Activated CD8-positive, alpha-beta memory T cell treated with anti-CD3 and anti-CD28 coated beads, Interleukin-2, amount 50 U/mL, for 24 hours (primary cell): ENCODE results near the gene KHDC4.

ENCODE experiments used
- DNase-seq: peaks from one replicate; pipeline ENCODE4 v3.0.0-alpha.2; 2020; ENCODE audit errors: extremely low read depth

The KHDC4 gene

GRCh38 chr1:155969377-155969791 lies 35.2 kb upstream of the KHDC4 start:
- no peak for DNase-seq

- no peak for DNase-seq
These were observed 34.5 kb upstream of the KHDC4 start for GRCh38 chr1:155968670-155969069.

GRCh38 chr1:155968051-155968400 lies 33.8 kb upstream of the KHDC4 start:
- no peak for DNase-seq

- no peak for DNase-seq
These were observed 33.3 kb upstream of the KHDC4 start for GRCh38 chr1:155967341-155968050.

GRCh38 chr1:155966750-155967149 lies 32.5 kb upstream of the KHDC4 start:
- DNase-seq: no peak

- no peak for DNase-seq
These were observed 31.9 kb upstream of the KHDC4 start for GRCh38 chr1:155966135-155966534.

GRCh38 chr1:155964193-155964592 lies 30.0 kb upstream of the KHDC4 start:
- no peak for DNase-seq

GRCh38 chr1:155962599-155963211 lies 28.5 kb upstream of the KHDC4 start:
- no peak for DNase-seq

- no peak for DNase-seq
These were observed 27.7 kb upstream of the KHDC4 start for GRCh38 chr1:155961937-155962336.

- no peak for DNase-seq
These were observed 26.0 kb upstream of the KHDC4 start for GRCh38 chr1:155960081-155960745.

- DNase-seq: no peak
These were observed 23.2 kb upstream of the KHDC4 start for GRCh38 chr1:155957411-155957915.

- no peak for DNase-seq
These were observed 20.4 kb upstream of the KHDC4 start for GRCh38 chr1:155954645-155955044.

- no peak for DNase-seq
These were observed 18.3 kb upstream of the KHDC4 start for GRCh38 chr1:155952505-155952890.

GRCh38 chr1:155951753-155952504 lies 17.7 kb upstream of the KHDC4 start:
- DNase-seq: no peak

- DNase-seq: no peak
These were observed 16.6 kb upstream of the KHDC4 start for GRCh38 chr1:155950829-155951228.

- DNase-seq: no peak
These were observed 13.5 kb upstream of the KHDC4 start for GRCh38 chr1:155947741-155948140.

- DNase-seq: no peak
These were observed 13.1 kb upstream of the KHDC4 start for GRCh38 chr1:155947292-155947691.

- no peak for DNase-seq
These were observed 12.5 kb upstream of the KHDC4 start for GRCh38 chr1:155946633-155947219.

- no peak for DNase-seq
These were observed 10.2 kb upstream of the KHDC4 start for GRCh38 chr1:155944444-155944799.

- no peak for DNase-seq
These were observed 8.4 kb upstream of the KHDC4 start for GRCh38 chr1:155942578-155943141.

- DNase-seq: no peak
These were observed 7.8 kb upstream of the KHDC4 start for GRCh38 chr1:155941845-155942531.
